ENCODE data around the gene GRAP2. TPM values are rescaled to one million over a fixed set of nuclear protein-coding genes. Genes with fewer than 3 reads are reported as not detected.

The GRAP2 gene
- total RNA-seq, 1 donor from 2014 or later, result not detected

DNA sequence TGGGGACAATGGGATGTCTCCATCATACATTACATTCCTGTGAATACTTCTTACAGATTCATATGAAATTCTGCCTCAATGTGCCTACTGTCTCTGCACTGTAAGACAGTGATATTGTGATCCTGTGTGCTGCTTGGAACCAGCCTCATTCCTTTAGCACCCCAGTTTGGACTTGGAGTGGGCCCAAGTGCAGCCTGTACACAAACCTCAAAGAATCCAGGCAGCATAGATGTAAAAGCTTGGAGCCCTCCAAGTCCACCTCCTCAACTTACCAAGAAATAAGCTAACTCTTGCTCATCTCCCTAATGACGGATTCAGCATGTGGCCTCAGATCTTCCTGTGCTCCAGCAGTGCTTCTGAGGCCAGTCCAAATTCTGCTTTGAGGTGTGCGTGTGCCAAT is 24.4 kb downstream of the GRAP2 start:
- Mint-ChIP-seq H3K4me3 (ENCODE audit: unreplicated experiment) (no peak overlapping the region), H3K27me3 (ENCODE audit: unreplicated experiment) (peaks cover 48% of the 10 kb centered on the region)

DNA sequence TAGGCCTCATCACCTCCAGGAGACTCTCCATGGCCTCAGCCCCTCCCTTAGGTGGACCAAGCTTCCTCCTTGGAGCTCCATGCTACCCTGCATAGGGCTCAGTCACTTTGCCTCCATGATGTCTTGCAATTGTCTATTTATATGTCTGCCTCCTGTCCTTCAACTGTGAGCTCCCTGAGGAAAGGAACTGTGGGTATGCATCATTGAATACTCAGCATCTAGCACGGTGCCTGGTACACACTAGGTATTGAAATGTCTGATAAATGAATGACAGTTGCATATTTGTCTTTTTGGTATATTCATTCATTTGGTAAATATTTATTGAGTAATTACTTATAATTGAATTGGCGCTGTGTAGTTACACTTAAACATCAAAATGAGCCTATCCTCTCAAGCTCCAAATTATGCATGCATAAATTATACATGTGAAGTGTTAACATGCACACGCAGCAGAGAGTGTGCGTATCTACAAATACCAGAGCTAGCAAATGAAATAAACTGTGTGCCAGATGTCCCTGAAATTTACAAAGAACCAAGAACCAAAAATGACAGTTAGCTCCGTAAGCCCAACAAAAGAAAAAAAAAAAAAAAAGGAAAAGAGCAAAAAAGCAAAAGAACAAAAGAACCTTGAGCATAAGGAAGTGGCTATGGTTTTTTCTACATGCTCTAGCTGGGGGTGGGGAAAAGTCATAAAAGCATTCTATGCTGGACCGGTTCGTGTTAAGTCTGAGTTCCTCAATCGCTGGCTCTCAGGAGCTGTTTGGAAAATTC is 25.2 kb downstream of the GRAP2 start:
- Mint-ChIP-seq H3K4me1 (ENCODE audit: unreplicated experiment) (no peaks in the 10 kb centered on the region), H3K27me3 (ENCODE audit: unreplicated experiment) (peaks cover 41% of the 10 kb centered on the region), H3K27ac (ENCODE audit: unreplicated experiment) (no peak overlapping the region), H3K4me3 (ENCODE audit: unreplicated experiment) (no peak overlapping the region), H3K36me3 (ENCODE audit: unreplicated experiment) (no peaks in the 10 kb centered on the region), H3K9me3 (ENCODE audit: unreplicated experiment) (no peaks in the 10 kb centered on the region)
- no peak for DNase-seq (ENCODE audit: extremely low spot score, unreplicated experiment)
- TF ChIP-seq, protein P1, sequence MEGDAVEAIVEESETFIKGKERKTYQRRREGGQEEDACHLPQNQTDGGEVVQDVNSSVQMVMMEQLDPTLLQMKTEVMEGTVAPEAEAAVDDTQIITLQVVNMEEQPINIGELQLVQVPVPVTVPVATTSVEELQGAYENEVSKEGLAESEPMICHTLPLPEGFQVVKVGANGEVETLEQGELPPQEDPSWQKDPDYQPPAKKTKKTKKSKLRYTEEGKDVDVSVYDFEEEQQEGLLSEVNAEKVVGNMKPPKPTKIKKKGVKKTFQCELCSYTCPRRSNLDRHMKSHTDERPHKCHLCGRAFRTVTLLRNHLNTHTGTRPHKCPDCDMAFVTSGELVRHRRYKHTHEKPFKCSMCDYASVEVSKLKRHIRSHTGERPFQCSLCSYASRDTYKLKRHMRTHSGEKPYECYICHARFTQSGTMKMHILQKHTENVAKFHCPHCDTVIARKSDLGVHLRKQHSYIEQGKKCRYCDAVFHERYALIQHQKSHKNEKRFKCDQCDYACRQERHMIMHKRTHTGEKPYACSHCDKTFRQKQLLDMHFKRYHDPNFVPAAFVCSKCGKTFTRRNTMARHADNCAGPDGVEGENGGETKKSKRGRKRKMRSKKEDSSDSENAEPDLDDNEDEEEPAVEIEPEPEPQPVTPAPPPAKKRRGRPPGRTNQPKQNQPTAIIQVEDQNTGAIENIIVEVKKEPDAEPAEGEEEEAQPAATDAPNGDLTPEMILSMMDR (IDR thresholded peaks at IDR 0.05), result no peak

More for the DNA sequence above, 24.4 kb downstream of the GRAP2 start:
- no peak for DNase-seq (ENCODE audit: extremely low spot score, unreplicated experiment)
- Mint-ChIP-seq H3K4me1 (ENCODE audit: unreplicated experiment) (no peaks in the 10 kb centered on the region), H3K36me3 (ENCODE audit: unreplicated experiment) (no peaks in the 10 kb centered on the region), H3K27ac (ENCODE audit: unreplicated experiment) (no peak overlapping the region), H3K9me3 (ENCODE audit: unreplicated experiment) (no peaks in the 10 kb centered on the region)
- TF ChIP-seq, protein P1 (IDR thresholded peaks at IDR 0.05), result no peak

GRCh38 chr22:39926753-39927152 is 25.9 kb downstream of the GRAP2 start:
- peaks cover 37% of the 10 kb centered on the region for H3K27me3 Mint-ChIP-seq (ENCODE audit: unreplicated experiment)
- TF ChIP-seq, protein P1 (IDR thresholded peaks at IDR 0.05), result no peak
- H3K36me3 Mint-ChIP-seq (ENCODE audit: unreplicated experiment), result no peaks in the 10 kb centered on the region
- H3K4me3 Mint-ChIP-seq (ENCODE audit: unreplicated experiment), result no peak overlapping the region
- no peaks in the 10 kb centered on the region for H3K9me3 Mint-ChIP-seq (ENCODE audit: unreplicated experiment)
- H3K27ac Mint-ChIP-seq (ENCODE audit: unreplicated experiment), result no peak overlapping the region
- H3K4me1 Mint-ChIP-seq (ENCODE audit: unreplicated experiment), result no peaks in the 10 kb centered on the region
- no peak for DNase-seq (ENCODE audit: extremely low spot score, unreplicated experiment)

DNA sequence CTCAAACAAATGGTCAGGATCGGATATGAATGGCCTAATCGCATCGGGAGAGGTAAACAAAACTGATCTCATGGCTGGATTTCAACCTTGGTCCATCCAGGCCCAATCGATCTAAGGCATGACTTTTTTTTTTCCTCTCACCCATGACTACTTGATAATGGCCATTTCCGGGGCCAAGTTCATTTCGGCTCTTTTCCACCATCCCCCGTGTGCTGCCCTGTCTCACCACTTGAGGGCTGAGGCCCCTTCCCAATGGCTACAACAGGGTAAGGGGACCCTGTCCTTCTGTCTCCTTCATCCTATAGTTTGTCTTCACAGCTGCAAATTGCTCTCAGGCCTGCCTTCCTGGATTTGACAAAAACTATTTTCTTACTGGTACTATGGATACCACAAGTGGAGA is 26.7 kb downstream of the GRAP2 start:
- no peak overlapping the region for H3K4me3 Mint-ChIP-seq (ENCODE audit: unreplicated experiment)
- TF ChIP-seq, protein P1 (IDR thresholded peaks at IDR 0.05), result no peak
- DNase-seq (ENCODE audit: extremely low spot score, unreplicated experiment), result no peak
- no peak overlapping the region for H3K27ac Mint-ChIP-seq (ENCODE audit: unreplicated experiment)
- no peaks in the 10 kb centered on the region for H3K36me3 Mint-ChIP-seq (ENCODE audit: unreplicated experiment)
- H3K9me3 Mint-ChIP-seq (ENCODE audit: unreplicated experiment), result no peaks in the 10 kb centered on the region
- H3K27me3 Mint-ChIP-seq (ENCODE audit: unreplicated experiment), result peaks cover 29% of the 10 kb centered on the region
- H3K4me1 Mint-ChIP-seq (ENCODE audit: unreplicated experiment), result no peaks in the 10 kb centered on the region

DNA sequence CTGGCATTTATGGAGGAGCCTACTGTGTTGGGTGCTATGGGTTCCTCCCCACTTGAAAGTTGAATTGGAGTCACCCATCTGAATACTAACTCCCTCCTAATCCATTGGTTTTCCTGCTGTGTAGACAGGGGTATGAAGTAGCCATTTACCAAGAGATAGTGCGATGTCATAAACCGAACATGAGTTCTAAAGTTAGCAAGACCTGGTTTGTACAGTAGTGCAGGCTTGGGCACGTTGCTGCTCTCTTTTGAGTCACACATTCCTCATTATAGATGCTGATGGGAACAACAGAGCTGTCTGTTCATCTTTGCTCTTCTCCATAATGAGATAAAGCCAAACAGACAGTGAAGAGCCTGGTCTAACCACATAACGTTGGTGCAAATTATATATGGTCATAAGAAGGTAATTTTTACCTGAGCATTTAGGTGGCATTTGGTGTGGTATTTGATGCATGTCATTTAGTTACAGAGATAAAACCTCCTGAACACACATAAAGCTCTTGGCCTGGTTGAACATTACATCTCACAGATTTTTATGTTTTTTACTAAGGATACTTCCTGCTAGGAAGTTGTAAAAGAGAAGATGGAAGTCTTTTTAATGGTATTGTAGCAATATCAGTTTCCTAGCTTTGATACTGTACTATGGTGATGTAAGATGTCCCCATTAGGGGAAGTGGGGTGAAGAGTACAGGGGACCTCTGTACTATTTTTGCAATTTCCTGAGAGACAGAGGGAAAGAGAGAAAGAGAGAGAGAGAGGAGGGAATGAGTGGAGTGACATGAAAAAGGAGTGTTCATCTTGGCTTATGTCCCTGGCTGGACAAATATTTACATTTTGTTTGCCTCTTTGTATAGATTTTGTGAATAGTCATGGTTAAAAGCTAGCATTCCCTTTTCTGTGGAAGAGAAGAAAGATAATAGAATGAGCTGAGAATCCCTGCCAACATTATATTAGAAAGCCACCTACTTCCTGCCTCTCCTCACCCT is 27.9 kb downstream of the GRAP2 start:
- no peak overlapping the region for H3K27ac Mint-ChIP-seq (ENCODE audit: unreplicated experiment)
- TF ChIP-seq, protein P1 (IDR thresholded peaks at IDR 0.05), result no peak
- no peaks in the 10 kb centered on the region for H3K4me1 Mint-ChIP-seq (ENCODE audit: unreplicated experiment)
- H3K9me3 Mint-ChIP-seq (ENCODE audit: unreplicated experiment), result no peaks in the 10 kb centered on the region
- DNase-seq (ENCODE audit: extremely low spot score, unreplicated experiment), result no peak
- H3K4me3 Mint-ChIP-seq (ENCODE audit: unreplicated experiment), result no peak overlapping the region
- no peaks in the 10 kb centered on the region for H3K36me3 Mint-ChIP-seq (ENCODE audit: unreplicated experiment)
- peaks cover 30% of the 10 kb centered on the region for H3K27me3 Mint-ChIP-seq (ENCODE audit: unreplicated experiment)
